ENCODE measurements around the gene RAP1GAP2.

GRCh38 chr17:2978991-2979390 lies 182.8 kb downstream of the RAP1GAP2 start:
- no peak for TF ChIP-seq CTCF (IDR thresholded peaks at IDR 0.05)
- TF ChIP-seq POLR2AphosphoS5 (IDR thresholded peaks at IDR 0.05) = no peak
- TF ChIP-seq POLR2A (IDR thresholded peaks at IDR 0.05; ENCODE audit: low read depth) = no peak

Measured in esophagus muscularis mucosa (tissue), 3 donors.